Measurements from ENCODE around the gene CLIC5.

- TF ChIP-seq CTCF (IDR thresholded peaks at IDR 0.05) = no peak
- TF ChIP-seq POLR2A (IDR thresholded peaks at IDR 0.05) = no peak
Observed at GRCh38 chr6:45997875-45998506, 17.7 kb downstream of the CLIC5 start.
